D721Med (cell line): ENCODE measurements around the gene ETV6.

ENCODE experiments used
- DNase-seq: peaks from one replicate; pipeline ENCODE4 v3.0.0; 2011; ENCODE audit warnings: low spot score; ENCODE audit not compliant: insufficient read length
- FAIRE-seq: peaks from 2 replicates; lab custom pipeline; 2011; peaks lifted over from hg19 to GRCh38; lab: Jason Lieb, UNC
- CTCF ChIP-seq: IDR thresholded peaks from 2 replicates; pipeline ENCODE4 v1.5.1; 2012; ENCODE audit warnings: mild to moderate bottlenecking, control low read depth; ENCODE audit not compliant: insufficient read depth; ENCODE audit errors: missing control alignments

ETV6 gene

GRCh38 chr12:11870041-11870451, 220.6 kb downstream of the ETV6 start:
- DNase-seq (no peak), FAIRE-seq (peak; percentile 41)
- no peak for TF ChIP-seq CTCF

- no peak for DNase-seq
- no peak for FAIRE-seq
- no peak for TF ChIP-seq CTCF
These were observed 222.6 kb downstream of the ETV6 start for GRCh38 chr12:11872055-11872454.

- FAIRE-seq, result no peak
- no peak for DNase-seq
- TF ChIP-seq CTCF, result no peak
These were observed 226.0 kb downstream of the ETV6 start for GRCh38 chr12:11875414-11875935.

GRCh38 chr12:11876307-11876706, 226.8 kb downstream of the ETV6 start:
- no peak for FAIRE-seq
- TF ChIP-seq CTCF, result no peak
- no peak for DNase-seq

GRCh38 chr12:11877102-11877826, 227.8 kb downstream of the ETV6 start:
- FAIRE-seq (no peak), DNase-seq (no peak)
- no peak for TF ChIP-seq CTCF

GRCh38 chr12:11877869-11878780, 228.7 kb downstream of the ETV6 start:
- TF ChIP-seq CTCF, result no peak
- DNase-seq, result no peak
- no peak for FAIRE-seq
